Osteocyte (in vitro differentiated cells): ENCODE measurements around the gene CACNA2D3. TPM values are rescaled to one million over a fixed set of nuclear protein-coding genes. Genes with fewer than 3 reads are reported as not detected.

Experiments used
- DNase-seq: peaks from one replicate; pipeline ENCODE4 v3.0.0; 2021; ENCODE audit warnings: mixed read lengths; ENCODE audit not compliant: unreplicated experiment; ENCODE audit errors: extremely low spot score
- H3K27ac Mint-ChIP-seq: one replicate; pipeline ENCODE4 v1.8.0; 2021; ENCODE audit warnings: mild to moderate bottlenecking, mixed read lengths; ENCODE audit not compliant: unreplicated experiment
- H3K27me3 Mint-ChIP-seq: one replicate; pipeline ENCODE4 v1.8.0; 2021; ENCODE audit warnings: mixed read lengths; ENCODE audit not compliant: unreplicated experiment
- H3K36me3 Mint-ChIP-seq: one replicate; pipeline ENCODE4 v1.8.0; 2021; ENCODE audit warnings: mixed read lengths; ENCODE audit not compliant: unreplicated experiment
- H3K4me1 Mint-ChIP-seq: one replicate; pipeline ENCODE4 v1.8.0; 2021; ENCODE audit warnings: mixed read lengths; ENCODE audit not compliant: unreplicated experiment
- H3K4me3 Mint-ChIP-seq: one replicate; pipeline ENCODE4 v1.8.0; 2021; ENCODE audit warnings: mild to moderate bottlenecking, moderate library complexity, mixed read lengths; ENCODE audit not compliant: unreplicated experiment
- H3K9me3 Mint-ChIP-seq: one replicate; pipeline ENCODE4 v1.8.0; 2021; ENCODE audit warnings: mixed read lengths; ENCODE audit not compliant: unreplicated experiment
- CTCF ChIP-seq: fragments of 200-600 bp; sonication (generic); IDR thresholded peaks from 2 replicates; pipeline ENCODE4 v1.5.0; 2021; ENCODE audit warnings: antibody characterized with exemption, mild to moderate bottlenecking, moderate library complexity
- total RNA-seq: library from RNA; stranded (reverse); gene quantifications from 2 replicates; pipeline ENCODE4 v1.2.1, GENCODE V29; 2021

Gene CACNA2D3
- total RNA-seq, 1 donor from 2014 or later = 0.46 TPM

- H3K27me3 Mint-ChIP-seq = peaks cover 4% of the 10 kb centered on the region
- H3K4me1 Mint-ChIP-seq = no peaks in the 10 kb centered on the region
- DNase-seq = peak; percentile 57
- no peaks in the 10 kb centered on the region for H3K36me3 Mint-ChIP-seq
- no peaks in the 10 kb centered on the region for H3K9me3 Mint-ChIP-seq
- H3K27ac Mint-ChIP-seq = no peak overlapping the region
- no peak for TF ChIP-seq CTCF
- no peak overlapping the region for H3K4me3 Mint-ChIP-seq
Observed at GRCh38 chr3:54776601-54777000, 654.2 kb downstream of the CACNA2D3 start.

- Mint-ChIP-seq H3K9me3 (no peaks in the 10 kb centered on the region), H3K4me3 (no peak overlapping the region), H3K27ac (no peak overlapping the region), H3K4me1 (no peaks in the 10 kb centered on the region), H3K27me3 (peaks cover 4% of the 10 kb centered on the region), H3K36me3 (no peaks in the 10 kb centered on the region)
- DNase-seq = no peak
- TF ChIP-seq CTCF = no peak
Observed at GRCh38 chr3:54777141-54777540, 654.8 kb downstream of the CACNA2D3 start.

GRCh38 chr3:54780336-54780735 lies 658.0 kb downstream of the CACNA2D3 start:
- Mint-ChIP-seq H3K4me3 (no peak overlapping the region), H3K27ac (no peak overlapping the region), H3K36me3 (no peaks in the 10 kb centered on the region), H3K27me3 (peaks cover 6% of the 10 kb centered on the region), H3K9me3 (no peaks in the 10 kb centered on the region), H3K4me1 (no peaks in the 10 kb centered on the region)
- no peak for DNase-seq
- TF ChIP-seq CTCF = no peak

- no peaks in the 10 kb centered on the region for H3K36me3 Mint-ChIP-seq
- H3K4me3 Mint-ChIP-seq = no peak overlapping the region
- no peaks in the 10 kb centered on the region for H3K9me3 Mint-ChIP-seq
- H3K4me1 Mint-ChIP-seq = no peaks in the 10 kb centered on the region
- no peak overlapping the region for H3K27ac Mint-ChIP-seq
- H3K27me3 Mint-ChIP-seq = peaks cover 6% of the 10 kb centered on the region
- DNase-seq = no peak
- TF ChIP-seq CTCF = no peak
Observed at GRCh38 chr3:54781728-54782127, 659.4 kb downstream of the CACNA2D3 start.

GRCh38 chr3:54783611-54784010 lies 661.3 kb downstream of the CACNA2D3 start:
- Mint-ChIP-seq H3K4me1 (no peaks in the 10 kb centered on the region), H3K27ac (no peak overlapping the region), H3K9me3 (no peaks in the 10 kb centered on the region), H3K27me3 (peaks cover 6% of the 10 kb centered on the region), H3K36me3 (no peaks in the 10 kb centered on the region), H3K4me3 (no peak overlapping the region)
- TF ChIP-seq CTCF = no peak
- DNase-seq = no peak
